AG09309 (cell line): ENCODE results near the gene CBX4.
A peak's percentile ranks its signal among the peaks of the same experiment; 100 is the strongest.

Experiments
- DNase-seq: peaks from one replicate; pipeline ENCODE4 v3.0.0-alpha.2; 2010; ENCODE audit warnings: low read depth
- H3K4me3 ChIP-seq: 2 replicates; pipeline ENCODE4 v1.5.1; 2011; ENCODE audit warnings: mild to moderate bottlenecking, low read depth, low read length, moderate library complexity; ENCODE audit not compliant: control insufficient read depth
- CTCF ChIP-seq: IDR thresholded peaks from 2 replicates; pipeline ENCODE4 v1.5.1; 2011; ENCODE audit warnings: mild to moderate bottlenecking, low read depth, low read length, inconsistent platforms; ENCODE audit not compliant: insufficient read depth, control insufficient read depth; ENCODE audit errors: missing control alignments

The CBX4 gene

GRCh38 chr17:79790805-79791734, 48.2 kb downstream of the CBX4 start:
- TF ChIP-seq CTCF, result no peak
- H3K4me3 ChIP-seq, result no peak overlapping the region
- no peak for DNase-seq

- no peak for DNase-seq
- no peak overlapping the region; the same call in 1 of the 2 replicates for H3K4me3 ChIP-seq
- peak; percentile 43 for TF ChIP-seq CTCF
Measured at GRCh38 chr17:79789943-79790804, 49.1 kb downstream of the CBX4 start.

- no peak for DNase-seq
- H3K4me3 ChIP-seq, result no peak overlapping the region
- TF ChIP-seq CTCF, result no peak
Measured at GRCh38 chr17:79788989-79789942, 50.0 kb downstream of the CBX4 start.

- no peak overlapping the region for H3K4me3 ChIP-seq
- TF ChIP-seq CTCF, result no peak
- no peak for DNase-seq
Measured at GRCh38 chr17:79788455-79788854, 50.8 kb downstream of the CBX4 start.

- no peak overlapping the region for H3K4me3 ChIP-seq
- DNase-seq, result no peak
- no peak for TF ChIP-seq CTCF
Measured at GRCh38 chr17:79786930-79787643, 52.2 kb downstream of the CBX4 start.
